ENCODE results near the gene TEAD3. TPM values are rescaled to one million over a fixed set of nuclear protein-coding genes. Genes with fewer than 3 reads are reported as not detected.
"Not testable (repeated sequence)": the region's sequence is repeated elsewhere in the genome, so short reads cannot be mapped to it uniquely, and the experiment has no call there.

Gene TEAD3
- total and polyA plus RNA-seq, 4 donors, result 16.7 to 78.0 (median 48.9) TPM

DNA sequence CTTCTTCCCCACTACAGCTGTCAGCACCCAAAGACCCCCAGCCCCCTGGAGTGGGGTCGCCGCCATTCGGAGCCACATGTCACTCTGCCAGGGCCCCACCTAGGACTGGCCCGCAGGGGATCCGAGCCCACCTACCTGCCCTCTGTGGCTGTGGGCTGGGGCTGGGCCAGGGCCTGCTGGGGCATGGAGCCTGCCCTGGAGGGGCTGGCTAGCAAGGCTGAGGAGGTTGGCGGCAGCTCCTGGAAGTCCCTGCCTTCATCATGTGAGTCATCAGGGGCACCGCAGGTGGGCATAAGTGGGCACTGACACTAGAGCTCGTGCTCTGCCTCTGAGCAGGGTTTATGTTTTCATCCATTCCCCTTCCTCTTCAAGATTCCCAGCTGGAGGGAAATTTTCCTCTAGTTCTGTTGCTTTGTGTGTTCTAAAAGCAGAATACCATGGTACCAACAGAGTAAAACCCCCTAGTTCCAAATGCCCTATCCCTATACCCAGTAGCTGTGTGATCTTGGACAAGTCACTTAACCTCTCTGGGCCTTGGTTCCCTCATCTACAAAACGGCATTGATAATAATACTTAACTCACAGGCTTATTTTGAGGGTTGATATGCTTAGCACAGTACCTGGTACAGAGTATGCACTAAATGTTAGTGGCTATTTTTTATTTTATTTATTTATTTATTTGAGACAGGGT, 53.4 kb downstream of the TEAD3 start:
- intact Hi-C loops (cut with DNase I), result no loop called here
- no peak for DNase-seq

GRCh38 chr6:35442693-35443092, 54.2 kb downstream of the TEAD3 start:
- H3K9me3 ChIP-seq (ENCODE audit: control insufficient read depth, low read length), result no peaks in the 10 kb centered on the region
- WGBS, 2 donors, result 84 to 85% methylated on average over 5 of the region's 5 CpGs
- H3K27me3 ChIP-seq (ENCODE audit: control insufficient read depth in 1 of 2, insufficient read depth in 2 of 2, low read length in 1 of 2), result no peaks in the 10 kb centered on the region
- H3K4me3 ChIP-seq (ENCODE audit: low read length in 2 of 2), result no peak overlapping the region
- H3K27ac ChIP-seq (ENCODE audit: low read depth in 1 of 2, low read length in 2 of 2), result no peak overlapping the region
- no peak for ATAC-seq (ENCODE audit: low FRiP score)
- no peak for DNase-seq
- intact Hi-C loops (cut with DNase I), result no loop called here
- no peaks in the 10 kb centered on the region for H3K36me3 ChIP-seq (ENCODE audit: control insufficient read depth in 1 of 2, insufficient read depth in 2 of 2, low read length in 1 of 2)
- H3K4me1 ChIP-seq (ENCODE audit: control insufficient read depth in 1 of 2, insufficient read depth in 2 of 2, low read length in 2 of 2), result no peaks in the 10 kb centered on the region

More for the DNA sequence above, 53.4 kb downstream of the TEAD3 start:
- Histone ChIP-seq H3K4me1 (ENCODE audit: control insufficient read depth in 1 of 2, insufficient read depth in 2 of 2, low read length in 2 of 2) (no peaks in the 10 kb centered on the region), H3K27me3 (ENCODE audit: control insufficient read depth in 1 of 2, insufficient read depth in 2 of 2, low read length in 1 of 2) (no peaks in the 10 kb centered on the region), H3K9me3 (ENCODE audit: control insufficient read depth, low read length) (no peaks in the 10 kb centered on the region), H3K36me3 (ENCODE audit: control insufficient read depth in 1 of 2, insufficient read depth in 2 of 2, low read length in 1 of 2) (no peaks in the 10 kb centered on the region), H3K27ac (ENCODE audit: low read depth in 1 of 2, low read length in 2 of 2) (no peak overlapping the region), H3K4me3 (ENCODE audit: low read length in 2 of 2) (no peak overlapping the region)
- no peak for ATAC-seq (ENCODE audit: low FRiP score)
- WGBS, 2 donors, result 87 to 91% methylated on average over 9 of the region's 9 CpGs

DNA sequence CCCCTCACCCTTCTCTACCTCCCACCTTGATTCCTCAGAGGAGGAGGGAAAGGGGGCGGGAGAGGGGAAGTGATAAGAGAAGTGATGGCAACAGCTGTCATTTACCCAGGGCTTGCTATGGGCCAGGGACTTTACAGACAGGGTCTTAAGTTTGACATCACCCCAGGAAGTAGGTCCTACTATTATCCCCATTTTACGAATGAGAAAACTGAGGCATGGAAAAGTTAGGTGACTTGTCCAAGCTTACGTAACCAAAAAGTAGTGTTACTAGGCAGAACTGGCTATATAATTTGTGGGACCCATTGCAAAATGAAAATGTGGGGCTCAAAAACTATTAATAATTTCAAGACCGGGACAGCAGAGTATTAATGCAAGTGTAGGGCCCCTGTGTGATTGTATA, 55.2 kb downstream of the TEAD3 start:
- DNase-seq, result no peak

DNA sequence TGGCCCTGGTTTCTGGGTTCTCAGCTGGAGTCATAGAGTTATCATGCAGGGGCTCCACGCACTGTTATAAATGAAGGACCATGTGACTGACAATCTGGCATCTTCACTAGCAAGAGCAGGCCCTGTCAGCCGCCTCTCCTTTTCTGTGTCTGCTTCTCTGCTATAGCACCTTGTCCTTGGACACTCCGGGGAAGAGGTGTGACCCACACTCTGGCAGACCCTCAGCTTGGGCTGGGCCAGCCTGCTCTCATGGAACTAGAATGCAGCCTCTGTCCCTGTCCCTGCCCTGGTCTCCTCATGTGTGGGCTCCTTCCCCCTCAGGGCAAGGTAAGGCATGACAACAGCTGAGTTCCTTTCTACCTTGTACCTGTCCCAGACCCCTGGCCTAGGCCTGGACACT, 55.7 kb downstream of the TEAD3 start:
- intact Hi-C loops (cut with DNase I), result no loop called here
- no peak overlapping the region for H3K4me3 ChIP-seq (ENCODE audit: low read length in 2 of 2)
- WGBS, 2 donors, result 91 to 92% methylated on average over 3 of the region's 3 CpGs
- no peaks in the 10 kb centered on the region for H3K27me3 ChIP-seq (ENCODE audit: control insufficient read depth in 1 of 2, insufficient read depth in 2 of 2, low read length in 1 of 2)
- H3K36me3 ChIP-seq (ENCODE audit: control insufficient read depth in 1 of 2, insufficient read depth in 2 of 2, low read length in 1 of 2), result no peaks in the 10 kb centered on the region
- H3K27ac ChIP-seq (ENCODE audit: low read depth in 1 of 2, low read length in 2 of 2), result no peak overlapping the region
- no peaks in the 10 kb centered on the region for H3K9me3 ChIP-seq (ENCODE audit: control insufficient read depth, low read length)
- DNase-seq (no peak), ATAC-seq (ENCODE audit: low FRiP score) (no peak)
- no peaks in the 10 kb centered on the region for H3K4me1 ChIP-seq (ENCODE audit: control insufficient read depth in 1 of 2, insufficient read depth in 2 of 2, low read length in 2 of 2)

More for the DNA sequence above, 55.2 kb downstream of the TEAD3 start:
- no peaks in the 10 kb centered on the region for H3K27me3 ChIP-seq (ENCODE audit: control insufficient read depth in 1 of 2, insufficient read depth in 2 of 2, low read length in 1 of 2)
- no peaks in the 10 kb centered on the region for H3K36me3 ChIP-seq (ENCODE audit: control insufficient read depth in 1 of 2, insufficient read depth in 2 of 2, low read length in 1 of 2)
- no peak for ATAC-seq (ENCODE audit: low FRiP score)
- no peaks in the 10 kb centered on the region for H3K9me3 ChIP-seq (ENCODE audit: control insufficient read depth, low read length)
- 93 to 96% methylated on average over 4 of the region's 4 CpGs for WGBS, 2 donors
- no peak overlapping the region for H3K27ac ChIP-seq (ENCODE audit: low read depth in 1 of 2, low read length in 2 of 2)
- no peak overlapping the region for H3K4me3 ChIP-seq (ENCODE audit: low read length in 2 of 2)
- no peaks in the 10 kb centered on the region for H3K4me1 ChIP-seq (ENCODE audit: control insufficient read depth in 1 of 2, insufficient read depth in 2 of 2, low read length in 2 of 2)
- intact Hi-C loops (cut with DNase I), result no loop called here

DNA sequence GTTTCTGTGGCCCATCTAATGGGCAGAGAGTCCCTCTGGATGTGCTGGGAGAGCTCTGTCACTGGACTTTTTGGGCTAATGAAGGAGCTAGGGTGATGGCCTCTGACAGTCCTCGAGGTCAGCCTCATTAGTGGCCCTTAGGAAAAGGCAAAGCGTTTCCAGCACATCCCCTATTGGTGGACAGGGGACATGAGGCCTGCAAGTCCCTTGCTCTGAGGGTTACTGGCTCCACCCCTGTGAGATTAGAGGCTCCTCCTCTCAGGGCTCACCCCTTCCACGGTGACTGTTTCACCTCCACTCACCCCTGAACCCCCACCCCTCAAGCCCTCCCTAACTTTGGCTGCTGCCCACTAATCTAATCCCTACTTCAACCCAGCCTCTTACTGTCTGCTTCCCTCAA, 57.6 kb downstream of the TEAD3 start:
- WGBS, 2 donors, result 42 to 45% methylated on average over 3 of the region's 3 CpGs
- ATAC-seq (ENCODE audit: low FRiP score), result no peak

GRCh38 chr6:35438378-35439065, 58.4 kb downstream of the TEAD3 start:
- H3K27ac ChIP-seq (ENCODE audit: low read depth in 1 of 2, low read length in 2 of 2); ATAC-seq (ENCODE audit: low FRiP score); H3K9me3 ChIP-seq (ENCODE audit: control insufficient read depth, low read length); intact Hi-C loops (cut with DNase I); H3K36me3 ChIP-seq (ENCODE audit: control insufficient read depth in 1 of 2, insufficient read depth in 2 of 2, low read length in 1 of 2); H3K4me3 ChIP-seq (ENCODE audit: low read length in 2 of 2); DNase-seq; H3K27me3 ChIP-seq (ENCODE audit: control insufficient read depth in 1 of 2, insufficient read depth in 2 of 2, low read length in 1 of 2); H3K4me1 ChIP-seq (ENCODE audit: control insufficient read depth in 1 of 2, insufficient read depth in 2 of 2, low read length in 2 of 2): not testable (repeated sequence)
- 97% methylated on average over 7 of the region's 7 CpGs for WGBS, 2 donors

More for the DNA sequence above, 57.6 kb downstream of the TEAD3 start:
- no peaks in the 10 kb centered on the region for H3K36me3 ChIP-seq (ENCODE audit: control insufficient read depth in 1 of 2, insufficient read depth in 2 of 2, low read length in 1 of 2)
- H3K27me3 ChIP-seq (ENCODE audit: control insufficient read depth in 1 of 2, insufficient read depth in 2 of 2, low read length in 1 of 2), result no peaks in the 10 kb centered on the region
- H3K4me3 ChIP-seq (ENCODE audit: low read length in 2 of 2), result no peak overlapping the region
- no peaks in the 10 kb centered on the region for H3K9me3 ChIP-seq (ENCODE audit: control insufficient read depth, low read length)
- intact Hi-C loops (cut with DNase I), result no loop called here
- no peak overlapping the region for H3K27ac ChIP-seq (ENCODE audit: low read depth in 1 of 2, low read length in 2 of 2)
- H3K4me1 ChIP-seq (ENCODE audit: control insufficient read depth in 1 of 2, insufficient read depth in 2 of 2, low read length in 2 of 2), result no peaks in the 10 kb centered on the region
- no peak for DNase-seq

GRCh38 chr6:35436071-35436857, 60.6 kb downstream of the TEAD3 start:
- Histone ChIP-seq H3K9me3 (ENCODE audit: control insufficient read depth, low read length) (no peaks in the 10 kb centered on the region), H3K27ac (ENCODE audit: low read depth in 1 of 2, low read length in 2 of 2) (no peak overlapping the region), H3K27me3 (ENCODE audit: control insufficient read depth in 1 of 2, insufficient read depth in 2 of 2, low read length in 1 of 2) (no peaks in the 10 kb centered on the region), H3K4me3 (ENCODE audit: low read length in 2 of 2) (no peak overlapping the region), H3K4me1 (ENCODE audit: control insufficient read depth in 1 of 2, insufficient read depth in 2 of 2, low read length in 2 of 2) (no peaks in the 10 kb centered on the region), H3K36me3 (ENCODE audit: control insufficient read depth in 1 of 2, insufficient read depth in 2 of 2, low read length in 1 of 2) (no peaks in the 10 kb centered on the region)
- WGBS, 2 donors, result 91 to 92% methylated on average over 8 of the region's 8 CpGs
- intact Hi-C loops (cut with DNase I), result no loop called here
- DNase-seq, result no peak
- ATAC-seq (ENCODE audit: low FRiP score), result no peak

DNA sequence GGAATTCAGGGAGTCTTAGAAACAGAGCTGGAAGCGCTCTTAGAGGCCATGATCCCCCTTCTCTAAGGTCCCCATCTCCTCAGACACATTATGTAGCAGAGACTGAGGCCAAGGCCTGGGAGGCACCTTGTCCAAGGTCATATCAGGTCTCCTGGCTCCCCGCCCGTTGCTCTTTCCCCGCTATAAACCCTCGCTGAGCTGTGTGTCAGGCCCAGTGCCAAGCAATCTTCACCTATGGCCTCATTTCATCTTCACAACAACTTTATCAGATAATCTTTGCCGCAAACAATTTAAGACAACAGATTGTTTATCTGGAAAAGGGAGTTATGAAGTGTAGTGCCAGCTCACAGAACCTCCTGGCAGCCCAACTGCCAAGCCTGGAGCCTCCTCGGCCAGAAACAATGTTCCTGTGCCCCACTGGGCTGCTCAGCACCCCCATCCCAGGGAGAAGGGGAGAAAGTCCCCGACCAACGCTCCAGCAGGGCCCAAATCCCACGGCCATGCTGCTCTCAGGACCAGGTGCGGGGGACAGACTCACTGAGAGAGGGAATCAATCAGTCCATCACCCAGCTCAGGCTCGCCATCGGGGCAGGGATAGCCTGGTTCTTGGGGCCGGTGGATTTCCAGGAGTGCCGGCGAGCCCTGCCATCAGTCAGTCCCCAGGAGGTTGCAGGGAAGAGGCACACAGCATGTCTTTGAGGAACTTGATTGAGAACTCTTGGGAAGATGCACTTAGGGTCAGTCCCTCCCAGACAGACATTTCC, 61.6 kb downstream of the TEAD3 start:
- H3K27ac ChIP-seq (ENCODE audit: low read depth in 1 of 2, low read length in 2 of 2), result no peak overlapping the region
- WGBS, 2 donors, result 63 to 67% methylated on average over 16 of the region's 16 CpGs

More for the DNA sequence above, 61.6 kb downstream of the TEAD3 start:
- H3K4me1 ChIP-seq (ENCODE audit: control insufficient read depth in 1 of 2, insufficient read depth in 2 of 2, low read length in 2 of 2), result no peaks in the 10 kb centered on the region
- H3K4me3 ChIP-seq (ENCODE audit: low read length in 2 of 2), result no peak overlapping the region
- intact Hi-C loops (cut with DNase I), result no loop called here
- no peaks in the 10 kb centered on the region for H3K27me3 ChIP-seq (ENCODE audit: control insufficient read depth in 1 of 2, insufficient read depth in 2 of 2, low read length in 1 of 2)
- DNase-seq (no peak), ATAC-seq (ENCODE audit: low FRiP score) (no peak)
- no peaks in the 10 kb centered on the region for H3K9me3 ChIP-seq (ENCODE audit: control insufficient read depth, low read length)
- H3K36me3 ChIP-seq (ENCODE audit: control insufficient read depth in 1 of 2, insufficient read depth in 2 of 2, low read length in 1 of 2), result no peaks in the 10 kb centered on the region
